Renal cortex interstitium (tissue), 15 donors: Measurements from ENCODE around the gene SETMAR. TPM values are rescaled to one million over a fixed set of nuclear protein-coding genes. Genes with fewer than 3 reads are reported as not detected.
"Not testable (repeated sequence)": the region's sequence is repeated elsewhere in the genome, so short reads cannot be mapped to it uniquely, and the experiment has no call there.

Source experiments
- DNase-seq, 11 donors: peaks; one replicate each; pipeline ENCODE4 v3.0.0-alpha.2; 2013; ENCODE audit warnings: low read depth in 9 of 11, low spot score in 4 of 11; ENCODE audit errors: extremely low read depth in 1 of 11
- long read RNA-seq, 16 experiments: transcript quantifications; one replicate each; lab custom pipeline, GENCODE V29; 2026
- polyA plus RNA-seq, 3 donors: library from polyadenylated mRNA; unstranded; fragments of 120-200 nt; gene quantifications; one replicate each; pipeline ENCODE4 v1.2.1, GENCODE V29; 2013; ENCODE audit not compliant: insufficient read length in 3 of 3

SETMAR gene
- polyA plus RNA-seq, result 10 to 100 TPM; 26.2 to 32.6 (median 31.3) TPM
- long read RNA-seq, donor 1, partial matches to known transcripts, result 0 of 4 reads
- long read RNA-seq, donor 1, other reads (novel, unspliced or antisense), result 0 of 4 reads
- long read RNA-seq, donor 2, partial matches to known transcripts, result 0 of 3 reads
- long read RNA-seq, donor 2, other reads (novel, unspliced or antisense), result 0 of 3 reads
- long read RNA-seq, donor 3, partial matches to known transcripts, result 0 of 6 reads
- long read RNA-seq, donor 3, other reads (novel, unspliced or antisense), result 0 of 6 reads
- long read RNA-seq, donor 4, partial matches to known transcripts, result 0 of 1 reads
- long read RNA-seq, donor 4, other reads (novel, unspliced or antisense), result 0 of 1 reads
- long read RNA-seq, donor 5, result 0 reads
- long read RNA-seq, donor 6, partial matches to known transcripts, result 0 of 15 reads
- long read RNA-seq, donor 6, other reads (novel, unspliced or antisense), result 13 of 15 reads
- long read RNA-seq, donor 7, partial matches to known transcripts, result 0 of 4 reads
- long read RNA-seq, donor 7, other reads (novel, unspliced or antisense), result 0 of 4 reads
- long read RNA-seq, donor 8, partial matches to known transcripts, result 16 of 22 reads
- long read RNA-seq, donor 8, other reads (novel, unspliced or antisense), result 0 of 22 reads
- long read RNA-seq, donor 9, partial matches to known transcripts, result 0 of 1 reads
- long read RNA-seq, donor 9, other reads (novel, unspliced or antisense), result 0 of 1 reads
- long read RNA-seq, donor 10, partial matches to known transcripts, result 0 of 21 reads
- long read RNA-seq, donor 10, other reads (novel, unspliced or antisense), result 17 of 21 reads
- long read RNA-seq, donor 11, partial matches to known transcripts, result 0 of 6 reads
- long read RNA-seq, donor 11, other reads (novel, unspliced or antisense), result 0 of 6 reads
- long read RNA-seq, donor 12, partial matches to known transcripts, result 0 of 16 reads
- long read RNA-seq, donor 12, other reads (novel, unspliced or antisense), result 15 of 16 reads
- long read RNA-seq, donor 13, partial matches to known transcripts, result 5 of 14 reads
- long read RNA-seq, donor 13, other reads (novel, unspliced or antisense), result 5 of 14 reads
- long read RNA-seq, donor 14, partial matches to known transcripts, result 0 of 2 reads
- long read RNA-seq, donor 14, other reads (novel, unspliced or antisense), result 0 of 2 reads
- long read RNA-seq, donor 15, partial matches to known transcripts, result 0 of 7 reads
- long read RNA-seq, donor 15, other reads (novel, unspliced or antisense), result 6 of 7 reads
- long read RNA-seq, donor 16, partial matches to known transcripts, result 0 of 11 reads
- long read RNA-seq, donor 16, other reads (novel, unspliced or antisense), result 5 of 11 reads

GRCh38 chr3:4303187-4304123 is at the start of gene SETMAR:
Gene SETMAR (plus strand): TSS chr3:4303369. CDS start chr3:4303371, 2 bp downstream.
- peak; percentile 70 to 89 (median 83) for DNase-seq

GRCh38 chr3:4261406-4261805 is 41.8 kb upstream of the SETMAR start:
- peak in 4 of 11 donors; percentile 2 to 17 (median 12) for DNase-seq

GRCh38 chr3:4264040-4264439 is 39.1 kb upstream of the SETMAR start:
- no peak for DNase-seq

GRCh38 chr3:4270720-4271119 is 32.4 kb upstream of the SETMAR start:
- DNase-seq, result no peak

- peak in 8 of 11 donors; percentile 12 to 59 (median 34) for DNase-seq
Measured at GRCh38 chr3:4271834-4272233, 31.3 kb upstream of the SETMAR start.

- DNase-seq, result no peak
Measured at GRCh38 chr3:4279516-4280105, 23.6 kb upstream of the SETMAR start.

GRCh38 chr3:4281991-4282390 is 21.2 kb upstream of the SETMAR start:
- no peak for DNase-seq

- DNase-seq, result no peak
Measured at GRCh38 chr3:4284865-4285264, 18.3 kb upstream of the SETMAR start.

- no peak for DNase-seq
Measured at GRCh38 chr3:4289044-4289443, 14.1 kb upstream of the SETMAR start.

GRCh38 chr3:4290272-4290893 is 12.8 kb upstream of the SETMAR start:
- DNase-seq, result peak in 6 of 11 donors; percentile 22 to 39 (median 26)

GRCh38 chr3:4292301-4292700 is 10.9 kb upstream of the SETMAR start:
- no peak for DNase-seq

- DNase-seq, result no peak
Measured at GRCh38 chr3:4294616-4295327, 8.4 kb upstream of the SETMAR start.

GRCh38 chr3:4296454-4296853 is 6.7 kb upstream of the SETMAR start:
- not testable (repeated sequence) for DNase-seq

- DNase-seq, result no peak
Measured at GRCh38 chr3:4297486-4297885, 5.7 kb upstream of the SETMAR start.

- DNase-seq, result no peak
Measured at GRCh38 chr3:4302747-4303146, 422 bp upstream of the SETMAR start.

GRCh38 chr3:4305210-4305609 is 2.0 kb downstream of the SETMAR start:
- not testable (repeated sequence) for DNase-seq

- no peak for DNase-seq
Measured at GRCh38 chr3:4306091-4306490, 2.9 kb downstream of the SETMAR start.
